HEK293 (cell line): Measurements from ENCODE around the gene SLC16A1.

Source experiments
- CTCF ChIA-PET: fragments of 350-600 bp; formaldehyde crosslinking; extraction: SDS; loops from one replicate; lab custom pipeline; 2021; ENCODE audit warnings: antibody characterized with exemption; lab: Yijun Ruan, JAX
- POLR2A ChIA-PET: fragments of 300-600 bp; formaldehyde crosslinking; extraction: SDS; loops from one replicate; lab custom pipeline; 2020; ENCODE audit warnings: antibody characterized with exemption, inconsistent platforms; lab: Yijun Ruan, JAX
- H3K27ac ChIP-seq: fragments of 200-500 bp; sonication (Bioruptor generic); 2 replicates; pipeline ENCODE4 v1.5.1; 2014; ENCODE audit warnings: low read depth, low read length, control low read depth, inconsistent platforms; ENCODE audit errors: extremely low read depth
- H3K36me3 ChIP-seq, 2 experiments: fragments of 200-500 bp in 1 of 2; sonication (Bioruptor generic) in 1 of 2; 1 replicate in 1 of 2; 2 replicates in 1 of 2; pipeline ENCODE4 v1.5.1; 2014 to 2017; ENCODE audit warnings: inconsistent platforms in 2 of 2, low read length in 2 of 2; ENCODE audit not compliant: control insufficient read depth in 2 of 2, insufficient read depth in 1 of 2
- H3K4me1 ChIP-seq: fragments of 200-500 bp; sonication (Bioruptor generic); 2 replicates; pipeline ENCODE4 v1.5.1; 2014; ENCODE audit warnings: mild to moderate bottlenecking, low read length, inconsistent platforms; ENCODE audit not compliant: control insufficient read depth, insufficient read depth
- H3K4me3 ChIP-seq: 2 replicates; pipeline ENCODE4 v1.5.1; 2011; ENCODE audit warnings: low read depth, mild to moderate bottlenecking, control low read depth, low read length, moderate library complexity
- H3K9me3 ChIP-seq: fragments of 200-500 bp; sonication (Bioruptor generic); 2 replicates; pipeline ENCODE4 v1.5.1; 2014; ENCODE audit warnings: low read depth, low read length, inconsistent platforms; ENCODE audit not compliant: control insufficient read depth, insufficient read depth
- ATF2 ChIP-seq: fragments of 450-650 bp; formaldehyde crosslinking; IDR thresholded peaks from 2 replicates; pipeline ENCODE4 v1.5.1; 2016; ENCODE audit warnings: missing biosample characterization, missing genetic modification characterization, low read depth
- OSR2 ChIP-seq: fragments of 450-650 bp; formaldehyde crosslinking; IDR thresholded peaks from 2 replicates; pipeline ENCODE4 v1.5.1; 2016; ENCODE audit warnings: missing biosample characterization, missing genetic modification characterization
- SETDB1 ChIP-seq: IDR thresholded peaks from one replicate; pipeline ENCODE4 v1.6.1; 2017; ENCODE audit warnings: mild to moderate bottlenecking, low read length, moderate library complexity, mixed read lengths; ENCODE audit not compliant: insufficient read length
- SP7 ChIP-seq: fragments of 450-650 bp; formaldehyde crosslinking; IDR thresholded peaks from 2 replicates; pipeline ENCODE4 v1.5.1; 2016; ENCODE audit warnings: missing biosample characterization, missing genetic modification characterization
- ZBTB11 ChIP-seq: fragments of 450-650 bp; formaldehyde crosslinking; conservative IDR thresholded peaks from 2 replicates; pipeline ENCODE4 v1.5.1; 2016; ENCODE audit warnings: low read depth, missing biosample characterization, missing genetic modification characterization
- ZBTB17 ChIP-seq: fragments of 450-650 bp; formaldehyde crosslinking; IDR thresholded peaks from 2 replicates; pipeline ENCODE4 v1.5.1; 2016; ENCODE audit warnings: missing biosample characterization, missing genetic modification characterization
- ZBTB21 ChIP-seq: fragments of 450-650 bp; formaldehyde crosslinking; IDR thresholded peaks from 2 replicates; pipeline ENCODE4 v1.5.1; 2017; ENCODE audit warnings: missing biosample characterization, missing genetic modification characterization
- ZFP37 ChIP-seq: fragments of 450-650 bp; formaldehyde crosslinking; IDR thresholded peaks from 2 replicates; pipeline ENCODE4 v1.5.1; 2016; ENCODE audit warnings: missing biosample characterization, missing genetic modification characterization
- ZNF121 ChIP-seq: fragments of 450-650 bp; formaldehyde crosslinking; IDR thresholded peaks from 2 replicates; pipeline ENCODE4 v1.5.1; 2016; ENCODE audit warnings: missing biosample characterization, missing genetic modification characterization
- ZNF133 ChIP-seq: fragments of 450-650 bp; formaldehyde crosslinking; IDR thresholded peaks from 2 replicates; pipeline ENCODE4 v1.5.1; 2016; ENCODE audit warnings: missing biosample characterization, missing genetic modification characterization
- ZNF274 ChIP-seq, 2 experiments: fragments of 200-500 bp in 1 of 2; fragments of 450-650 bp in 1 of 2; sonication (Bioruptor generic) in 1 of 2; formaldehyde crosslinking in 1 of 2; IDR thresholded peaks; 2 replicates each; pipeline versions ENCODE4 v1.5.1 to v1.6.1; 2014 to 2016; ENCODE audit warnings: borderline replicate concordance in 1 of 2, inconsistent platforms in 1 of 2, low read length in 1 of 2, missing biosample characterization in 1 of 2, missing genetic modification characterization in 1 of 2
- ZNF280D ChIP-seq: fragments of 450-650 bp; formaldehyde crosslinking; IDR thresholded peaks from 2 replicates; pipeline ENCODE4 v1.5.1; 2016; ENCODE audit warnings: missing biosample characterization, missing genetic modification characterization
- ZNF76 ChIP-seq: fragments of 450-650 bp; formaldehyde crosslinking; IDR thresholded peaks from 2 replicates; pipeline ENCODE4; 2016; ENCODE audit warnings: low read depth, missing biosample characterization, missing genetic modification characterization, borderline replicate concordance
- ZSCAN18 ChIP-seq: fragments of 450-650 bp; formaldehyde crosslinking; IDR thresholded peaks from 2 replicates; pipeline ENCODE4 v1.5.1; 2016; ENCODE audit warnings: missing biosample characterization, missing genetic modification characterization

The SLC16A1 gene

GRCh38 chr1:112870887-112871646, 84.9 kb downstream of the SLC16A1 start (continued):
- TF ChIP-seq OSR2 (peak; percentile 53; the same call in 1 of the 2 replicates), ZNF121 (tag by site-specific recombination) (no peak), ZSCAN18 (no peak), ZBTB17 (tag by site-specific recombination) (no peak), ZNF274 (IDR thresholded peaks at IDR 0.05; ENCODE audit: low read length) (no peak), ZNF274 (tag by site-specific recombination; IDR thresholded peaks at IDR 0.05; ENCODE audit: borderline replicate concordance) (no peak), ZBTB11 (tag by site-specific recombination) (no peak), ZNF133 (tag by site-specific recombination) (no peak), ZNF280D (tag by site-specific recombination) (no peak), ZBTB21 (no peak), ZFP37 (tag by site-specific recombination) (no peak), SETDB1 (no peak), SP7 (peak; percentile 97)

- Histone ChIP-seq H3K4me1 (no peaks in the 10 kb centered on the region; the same call in 1 of the 2 replicates), H3K9me3 (no peaks in the 10 kb centered on the region), H3K27ac (no peak overlapping the region), H3K4me3 (no peak overlapping the region), H3K36me3 (no peaks in the 10 kb centered on the region)
- CTCF ChIA-PET: interaction anchor here (0.6 kb wide), 1 partner anchor 21 kb away, joined by 3 read pairs; no protein-coding TSS in a partner anchor
- TF ChIP-seq ZNF76 (tag by site-specific recombination) (no peak), ATF2 (peak; percentile 42; the same call in 1 of the 2 replicates)
- POLR2A ChIA-PET: no interaction called here
These were observed 86.1 kb downstream of the SLC16A1 start for GRCh38 chr1:112869895-112870294.
